OCI-LY1 (cell line): ENCODE measurements around the gene RECQL5.

ENCODE experiments used
- H2AFZ ChIP-seq: fragments of 200-600 bp; sonication (generic), shearing (Covaris generic); 2 replicates; pipeline ENCODE4 v1.6.0; 2014; ENCODE audit warnings: antibody characterized with exemption, mild to moderate bottlenecking, low read length
- H3F3A ChIP-seq: fragments of 200-600 bp; sonication (generic), shearing (Covaris generic); 2 replicates; pipeline ENCODE4 v1.6.0; 2014; ENCODE audit warnings: mild to moderate bottlenecking, antibody characterized with exemption, low read length, moderate library complexity; ENCODE audit not compliant: insufficient read depth
- H3K27ac ChIP-seq: fragments of 200-600 bp; sonication (generic); 2 replicates; pipeline ENCODE4 v1.5.1; 2014; ENCODE audit warnings: low read length, mixed run types, mild to moderate bottlenecking, low read depth; ENCODE audit not compliant: poor library complexity, severe bottlenecking
- H3K27me3 ChIP-seq: fragments of 200-600 bp; sonication (generic); 2 replicates; pipeline ENCODE4 v1.6.0; 2014; ENCODE audit warnings: antibody characterized with exemption, mild to moderate bottlenecking, low read length, moderate library complexity; ENCODE audit not compliant: insufficient read depth
- H3K36me3 ChIP-seq: fragments of 200-600 bp; sonication (generic); 2 replicates; pipeline ENCODE4 v1.6.1; 2014; ENCODE audit warnings: mild to moderate bottlenecking, antibody characterized with exemption, low read length, moderate library complexity, mixed read lengths; ENCODE audit not compliant: insufficient read depth
- H3K4me1 ChIP-seq: fragments of 200-600 bp; sonication (generic); 2 replicates; pipeline ENCODE4 v1.5.1; 2014; ENCODE audit warnings: mild to moderate bottlenecking, low read length, moderate library complexity; ENCODE audit not compliant: insufficient read depth, severe bottlenecking
- H3K4me2 ChIP-seq: fragments of 200-600 bp; sonication (generic), shearing (Covaris generic); 2 replicates; pipeline ENCODE4 v1.6.1; 2014; ENCODE audit warnings: low read length
- H3K4me3 ChIP-seq: fragments of 200-600 bp; sonication (generic); 2 replicates; pipeline ENCODE4 v1.5.1; 2014; ENCODE audit warnings: low read length, low read depth, mild to moderate bottlenecking, mixed read lengths; ENCODE audit not compliant: poor library complexity, severe bottlenecking
- H3K79me2 ChIP-seq: fragments of 200-600 bp; shearing (Covaris generic); 2 replicates; pipeline ENCODE4 v1.6.1; 2016; ENCODE audit warnings: mixed run types, low read length, mixed read lengths; ENCODE audit not compliant: insufficient read depth
- H3K9ac ChIP-seq: fragments of 200-600 bp; sonication (generic), shearing (Covaris generic); 2 replicates; pipeline ENCODE4 v1.6.1; 2014; ENCODE audit warnings: mild to moderate bottlenecking, low read length, mixed read lengths
- H3K9me2 ChIP-seq: fragments of 200-600 bp; sonication (generic), shearing (Covaris generic); 2 replicates; pipeline ENCODE4 v1.6.1; 2014; ENCODE audit warnings: low read depth, mild to moderate bottlenecking, low read length, mixed read lengths
- H3K9me3 ChIP-seq: fragments of 200-600 bp; shearing (Covaris generic); 2 replicates; pipeline ENCODE4 v1.6.1; 2014; ENCODE audit warnings: low read length, mixed read lengths
- H4K20me1 ChIP-seq: fragments of 200-600 bp; sonication (generic), shearing (Covaris generic); 2 replicates; pipeline ENCODE4 v1.6.0; 2016; ENCODE audit warnings: mild to moderate bottlenecking, low read length; ENCODE audit not compliant: insufficient read depth
- EZH2 ChIP-seq: fragments of 200-600 bp; sonication (generic), shearing (Covaris generic); IDR thresholded peaks from 2 replicates; pipeline ENCODE4 v1.8.0; 2017; ENCODE audit warnings: borderline replicate concordance, mixed run types, mild to moderate bottlenecking, antibody characterized with exemption, low read length, moderate library complexity, mixed read lengths
- TF ChIP-seq, protein P1 (sequence below): fragments of 200-600 bp; sonication (generic), shearing (Covaris generic); IDR thresholded peaks from 2 replicates; pipeline ENCODE4 v1.5.1; 2017; ENCODE audit warnings: mild to moderate bottlenecking, antibody characterized with exemption, low read length, moderate library complexity, mixed read lengths

RECQL5 gene

DNA sequence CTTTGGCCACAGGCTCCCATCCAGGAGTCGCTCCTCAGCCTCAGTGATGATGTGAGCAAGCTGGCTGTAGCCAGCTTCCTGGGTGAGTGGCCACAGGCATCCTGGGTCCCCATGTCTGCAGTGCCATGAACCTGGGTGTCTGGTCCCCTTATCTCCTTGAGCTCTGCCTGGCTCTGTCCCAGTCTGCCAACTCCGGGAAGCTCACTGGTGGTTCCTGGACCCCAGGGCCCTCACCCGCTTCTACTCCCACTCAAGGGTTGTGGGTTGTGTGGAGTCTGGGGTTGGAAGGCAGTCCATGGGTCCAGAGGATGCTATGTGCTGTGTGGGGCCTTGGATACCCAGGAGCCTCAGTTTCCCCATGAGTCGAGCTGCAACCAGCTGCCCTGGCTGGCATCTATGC, 45.5 kb downstream of the RECQL5 start:
- Histone ChIP-seq H3K36me3 (no peaks in the 10 kb centered on the region), H3F3A (no peaks in the 10 kb centered on the region), H3K4me3 (no peak overlapping the region), H3K79me2 (no peaks in the 10 kb centered on the region), H3K4me1 (no peaks in the 10 kb centered on the region), H3K27me3 (peaks cover 5% of the 10 kb centered on the region; the same call in 1 of the 2 replicates), H3K27ac (no peak overlapping the region), H3K9me3 (no peaks in the 10 kb centered on the region), H2AFZ (no peak overlapping the region), H4K20me1 (no peaks in the 10 kb centered on the region), H3K4me2 (no peak overlapping the region), H3K9ac (no peak overlapping the region), H3K9me2 (no peaks in the 10 kb centered on the region)
- TF ChIP-seq, protein P1, sequence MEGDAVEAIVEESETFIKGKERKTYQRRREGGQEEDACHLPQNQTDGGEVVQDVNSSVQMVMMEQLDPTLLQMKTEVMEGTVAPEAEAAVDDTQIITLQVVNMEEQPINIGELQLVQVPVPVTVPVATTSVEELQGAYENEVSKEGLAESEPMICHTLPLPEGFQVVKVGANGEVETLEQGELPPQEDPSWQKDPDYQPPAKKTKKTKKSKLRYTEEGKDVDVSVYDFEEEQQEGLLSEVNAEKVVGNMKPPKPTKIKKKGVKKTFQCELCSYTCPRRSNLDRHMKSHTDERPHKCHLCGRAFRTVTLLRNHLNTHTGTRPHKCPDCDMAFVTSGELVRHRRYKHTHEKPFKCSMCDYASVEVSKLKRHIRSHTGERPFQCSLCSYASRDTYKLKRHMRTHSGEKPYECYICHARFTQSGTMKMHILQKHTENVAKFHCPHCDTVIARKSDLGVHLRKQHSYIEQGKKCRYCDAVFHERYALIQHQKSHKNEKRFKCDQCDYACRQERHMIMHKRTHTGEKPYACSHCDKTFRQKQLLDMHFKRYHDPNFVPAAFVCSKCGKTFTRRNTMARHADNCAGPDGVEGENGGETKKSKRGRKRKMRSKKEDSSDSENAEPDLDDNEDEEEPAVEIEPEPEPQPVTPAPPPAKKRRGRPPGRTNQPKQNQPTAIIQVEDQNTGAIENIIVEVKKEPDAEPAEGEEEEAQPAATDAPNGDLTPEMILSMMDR, result no peak
- no peak for TF ChIP-seq EZH2

DNA sequence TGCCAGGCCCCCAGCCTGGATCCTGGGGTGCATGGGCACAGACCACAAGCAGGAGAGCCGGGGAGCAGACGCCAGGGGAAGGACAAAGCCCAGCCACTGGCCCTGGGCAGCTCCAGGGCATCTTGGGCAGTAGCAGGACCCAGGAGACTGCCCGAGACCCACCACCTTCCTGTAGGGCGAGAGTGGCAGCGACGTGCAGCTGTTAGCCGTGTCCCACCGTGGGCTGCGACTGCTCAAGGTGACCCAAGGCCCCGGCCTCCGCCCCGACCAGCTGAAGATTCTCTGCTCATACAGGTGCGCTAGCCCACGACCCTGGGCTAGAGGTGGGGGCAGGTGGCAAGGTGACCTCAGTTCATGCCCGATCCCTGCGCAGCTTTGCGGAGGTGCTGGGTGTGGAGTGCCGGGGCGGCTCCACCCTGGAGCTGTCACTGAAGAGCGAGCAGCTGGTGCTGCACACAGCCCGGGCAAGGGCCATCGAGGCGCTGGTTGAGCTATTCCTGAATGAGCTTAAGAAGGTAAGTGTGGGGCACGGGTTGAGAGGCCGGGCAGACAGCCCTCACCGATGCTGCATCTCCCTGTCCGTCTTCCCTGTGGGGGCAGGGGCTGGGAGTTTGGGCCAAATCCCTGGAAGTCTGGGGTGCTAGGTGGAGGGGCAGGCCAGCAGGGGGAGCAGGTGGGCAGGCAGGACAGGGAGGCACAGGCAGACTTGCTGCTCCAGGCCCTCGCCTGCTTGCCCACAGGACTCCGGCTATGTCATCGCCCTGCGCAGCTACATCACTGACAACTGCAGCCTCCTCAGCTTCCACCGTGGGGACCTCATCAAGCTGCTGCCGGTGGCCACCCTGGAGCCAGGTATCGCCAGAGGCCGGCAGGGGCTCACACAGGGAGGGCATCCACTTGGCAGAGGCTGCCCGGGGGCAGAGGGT, 47.2 kb downstream of the RECQL5 start:
- no peak overlapping the region for H3K27ac ChIP-seq
- no peak for TF ChIP-seq EZH2
- TF ChIP-seq, protein P1, result peak; percentile 56
- H4K20me1 ChIP-seq, result no peaks in the 10 kb centered on the region

DNA sequence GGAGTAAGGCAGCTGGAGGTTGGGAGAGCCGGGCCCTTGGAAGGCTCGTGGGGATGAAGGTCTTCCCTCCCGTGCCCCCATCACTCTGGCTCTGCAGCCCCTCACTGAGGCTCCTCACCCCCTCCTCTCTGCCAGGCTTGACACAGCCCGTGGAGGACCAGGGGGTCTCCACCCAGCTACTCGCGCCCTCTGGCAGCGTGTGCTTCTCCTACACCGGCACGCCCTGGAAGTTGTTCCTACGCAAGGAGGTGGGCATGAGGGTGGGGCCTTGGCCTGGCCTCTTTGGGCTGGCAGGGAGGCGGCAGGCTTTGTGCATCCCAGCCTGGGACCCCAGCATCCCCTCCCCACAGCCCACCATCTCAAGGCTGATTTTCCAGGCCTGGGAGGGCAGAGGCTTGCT, 49.3 kb downstream of the RECQL5 start:
- no peaks in the 10 kb centered on the region for H4K20me1 ChIP-seq
- no peak overlapping the region for H3K4me2 ChIP-seq
- H3K9ac ChIP-seq, result no peak overlapping the region
- H3K79me2 ChIP-seq, result no peaks in the 10 kb centered on the region
- no peaks in the 10 kb centered on the region; the same call in 1 of the 2 replicates for H3K27me3 ChIP-seq
- H3K9me2 ChIP-seq, result no peaks in the 10 kb centered on the region
- TF ChIP-seq, protein P1, result no peak
- no peak for TF ChIP-seq EZH2
- no peaks in the 10 kb centered on the region for H3F3A ChIP-seq
- no peaks in the 10 kb centered on the region for H3K36me3 ChIP-seq
- H3K4me1 ChIP-seq, result no peaks in the 10 kb centered on the region
- no peak overlapping the region for H2AFZ ChIP-seq
- H3K9me3 ChIP-seq, result no peaks in the 10 kb centered on the region
- no peak overlapping the region for H3K4me3 ChIP-seq
- no peak overlapping the region for H3K27ac ChIP-seq

More for the DNA sequence above, 47.2 kb downstream of the RECQL5 start:
- Histone ChIP-seq H3K4me2 (no peak overlapping the region), H2AFZ (no peak overlapping the region), H3K9me2 (no peaks in the 10 kb centered on the region), H3K79me2 (no peaks in the 10 kb centered on the region), H3K4me3 (no peak overlapping the region), H3K9ac (no peak overlapping the region), H3F3A (no peaks in the 10 kb centered on the region), H3K4me1 (no peaks in the 10 kb centered on the region), H3K36me3 (no peaks in the 10 kb centered on the region), H3K9me3 (no peaks in the 10 kb centered on the region), H3K27me3 (peaks cover 1% of the 10 kb centered on the region; the same call in 1 of the 2 replicates)
